ENCODE data around the gene OTOP2. TPM values are rescaled to one million over a fixed set of nuclear protein-coding genes. Genes with fewer than 3 reads are reported as not detected.

The OTOP2 gene
- total and polyA plus RNA-seq, 2 of the 8 experiments (the other 6 are each of a cell fraction or from before 2014, with no cell fraction given) = 0.23 TPM; not detected in 1

DNA sequence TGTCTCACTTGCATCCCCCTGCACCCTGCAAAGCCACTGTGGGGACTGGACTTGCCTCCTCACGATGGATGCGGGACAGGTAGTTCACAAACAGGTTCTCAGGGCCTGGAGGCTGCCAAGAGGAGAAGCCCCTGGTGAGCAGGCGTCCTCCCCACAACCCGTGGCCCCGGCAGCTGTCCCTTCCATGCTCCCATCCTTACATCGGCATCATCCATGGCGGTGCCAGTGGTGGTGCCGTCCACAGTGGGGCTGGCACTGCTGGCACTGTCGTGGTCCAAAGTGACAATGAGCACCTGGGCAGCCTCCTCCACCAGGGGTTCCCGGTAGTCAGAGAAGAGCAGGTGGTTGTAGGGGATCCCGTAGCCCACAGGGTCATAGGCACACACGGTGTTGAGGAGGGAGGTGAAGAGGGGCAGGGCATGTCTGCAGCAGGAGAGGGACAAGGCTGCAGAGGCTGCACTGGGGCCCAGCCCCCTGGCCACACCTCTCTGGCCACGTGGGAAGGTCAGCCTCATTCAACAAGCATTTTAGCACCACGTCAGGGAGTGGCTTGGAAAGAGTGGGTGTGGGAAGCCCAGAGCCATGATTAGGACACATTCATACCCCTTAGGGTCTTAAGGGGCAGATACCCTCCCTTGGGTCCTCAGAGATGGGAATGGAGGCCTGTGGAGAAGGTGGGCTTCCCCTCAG, 35.9 kb downstream of the OTOP2 start (continued):
- TF ChIP-seq USF2 (IDR thresholded peaks at IDR 0.05; ENCODE audit: low read length) (no peak), POLR2A (IDR thresholded peaks at IDR 0.05; ENCODE audit: control extremely low read depth in 1 of 2, low read depth in 2 of 2, low read length in 2 of 2) (no peak), SIRT6 (IDR thresholded peaks at IDR 0.05; ENCODE audit: low read length) (no peak), SIX5 (IDR thresholded peaks at IDR 0.05; ENCODE audit: low read depth, low read length) (no peak), TEAD4 (IDR thresholded peaks at IDR 0.05; ENCODE audit: low read depth, low read length) (no peak)
